ENCODE results near the gene CPE. TPM values are rescaled to one million over a fixed set of nuclear protein-coding genes. Genes with fewer than 3 reads are reported as not detected.
A peak's percentile ranks its signal among the peaks of the same experiment; 100 is the strongest.

Gene CPE
- total and polyA plus RNA-seq, 10 of the 15 experiments (the other 5 are each of a cell fraction or from before 2014, with no cell fraction given) = 0.05 to 0.14 TPM; not detected in 8

DNA sequence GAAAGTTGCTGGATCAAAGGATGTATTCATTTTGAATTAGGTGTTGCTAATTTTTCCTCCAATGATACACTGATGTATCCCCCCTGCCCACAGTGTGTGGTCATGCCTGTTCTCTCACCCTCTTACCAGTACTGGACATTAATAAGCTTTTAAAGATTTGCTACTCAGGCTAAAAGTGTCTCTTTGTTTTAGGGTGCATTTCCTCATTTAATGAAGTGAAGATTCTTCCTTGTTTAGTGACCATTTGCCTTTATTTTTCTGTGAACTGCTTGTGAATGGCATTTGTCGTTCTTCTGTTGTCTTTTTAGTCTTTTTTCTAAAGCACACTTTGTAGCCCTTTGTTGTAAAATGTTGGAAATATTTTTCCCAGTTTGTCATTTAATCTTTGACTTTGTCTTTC is 46.3 kb upstream of the CPE start:
- in situ Hi-C loops (cut with MboI) = no loop called here
- no peaks in the 10 kb centered on the region for H3K27me3 ChIP-seq (replicated peaks in 1 of 2; ENCODE audit: control insufficient read depth in 2 of 2, insufficient read depth in 2 of 2, low read length in 1 of 2)
- DNase-seq (ENCODE audit: low read depth, low spot score) (no peak), FAIRE-seq (no peak), ATAC-seq (no peak)
- ChIA-PET SMC1A (ENCODE audit: uncharacterized antibody, unreplicated experiment) (interaction anchor here (0.7 to 5.3 kb wide), 7 partner anchors 9 to 201 kb away, joined by 3 to 33 read pairs (median 4); no protein-coding TSS in a partner anchor), CTCF (interaction anchor here (1.0 to 3.7 kb wide), 4 partner anchors 10 to 202 kb away, joined by 3 to 24 read pairs (median 3); no protein-coding TSS in a partner anchor), POLR2A (interaction anchor here (0.8 to 3.3 kb wide), 4 partner anchors 8 to 14 kb away, joined by 3 to 13 read pairs (median 4); no protein-coding TSS in a partner anchor), RAD21 (ENCODE audit: unreplicated experiment) (no interaction called here)
- peaks cover 97% of the 10 kb centered on the region for H3K79me2 ChIP-seq (ENCODE audit: control insufficient read depth, insufficient read depth, low read length)
- H3K4me3 ChIP-seq = peak overlapping the region; percentile 60
- H2AFZ ChIP-seq (ENCODE audit: control insufficient read depth, low read depth, low read length) = no peak overlapping the region
- 40% methylated on average over 1 of the region's 1 CpG for WGBS (ENCODE audit: insufficient coverage, insufficient replicate concordance, low lambda C conversion rate, missing lambda C conversion rate)
- no peaks in the 10 kb centered on the region; the same call in 1 of the 2 replicates for H3K4me1 ChIP-seq (ENCODE audit: control insufficient read depth, insufficient read depth, low read length)
- H3K4me2 ChIP-seq (ENCODE audit: control insufficient read depth, insufficient read depth) = peak overlapping the region; percentile 77
- TF ChIP-seq POU2F2 (IDR thresholded peaks at IDR 0.05; ENCODE audit: borderline replicate concordance, low read depth, low read length) (no peak), SPI1 (IDR thresholded peaks at IDR 0.05; ENCODE audit: borderline replicate concordance, insufficient read depth, low read depth, low read length) (peak; percentile 55)
- intact Hi-C loops (cut with micrococcal nuclease; ENCODE audit: unreplicated experiment) = loop anchor here (2.0 kb wide), 1 partner anchor 124 kb away; no protein-coding TSS in a partner anchor
- H3K9me3 ChIP-seq (replicated peaks; ENCODE audit: control insufficient read depth, insufficient read depth, low read length) = no peaks in the 10 kb centered on the region
- peaks cover 0 to 19% of the 10 kb centered on the region in 2 experiments; a peak in 2 of 4 replicates for H3K36me3 ChIP-seq (ENCODE audit: control insufficient read depth in 2 of 2, insufficient read depth in 2 of 2, low read length in 1 of 2)
- H3K9ac ChIP-seq (ENCODE audit: control insufficient read depth, insufficient read depth, low read length) = no peak overlapping the region
- no TSS peak for BruUV-seq (replicated peaks)
- H3K27ac ChIP-seq (ENCODE audit: control insufficient read depth, insufficient read depth) = no peak overlapping the region
- no peaks in the 10 kb centered on the region for H4K20me1 ChIP-seq (ENCODE audit: control insufficient read depth, insufficient read depth)

DNA sequence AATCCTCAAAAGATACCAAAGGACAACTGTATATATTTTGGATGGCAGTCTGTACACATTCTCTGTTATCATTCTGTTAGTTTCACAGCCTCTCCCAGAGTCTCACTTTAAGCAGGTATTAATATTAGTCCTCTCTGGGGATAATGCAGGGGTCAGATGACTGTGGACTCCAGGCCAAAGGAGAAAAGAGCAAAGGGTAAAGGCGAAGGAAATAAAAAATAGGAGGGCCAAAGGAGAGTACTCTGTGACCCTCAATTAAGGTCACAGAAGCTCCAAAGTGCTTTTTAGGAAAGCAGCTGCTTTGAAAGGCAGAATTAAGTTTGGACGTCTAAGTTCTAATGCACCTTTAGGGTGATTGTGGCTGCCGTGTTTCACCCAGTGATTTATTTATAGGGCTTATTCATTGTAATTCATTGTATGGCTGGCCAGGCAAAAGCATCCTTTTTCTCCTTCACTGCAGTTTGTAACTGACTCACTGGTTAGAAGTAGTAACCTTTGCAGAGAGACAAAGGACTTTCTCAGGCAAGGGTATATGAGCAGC is 43.6 kb upstream of the CPE start:
- peaks cover 0 to 30% of the 10 kb centered on the region in 2 experiments; a peak in 3 of 4 replicates for H3K36me3 ChIP-seq (ENCODE audit: control insufficient read depth in 2 of 2, insufficient read depth in 2 of 2, low read length in 1 of 2)
- no peak overlapping the region for H3K9ac ChIP-seq (ENCODE audit: control insufficient read depth, insufficient read depth, low read length)
- no peaks in the 10 kb centered on the region for H4K20me1 ChIP-seq (ENCODE audit: control insufficient read depth, insufficient read depth)
- FAIRE-seq = no peak
- H3K4me1 ChIP-seq (ENCODE audit: control insufficient read depth, insufficient read depth, low read length) = no peaks in the 10 kb centered on the region; the same call in 1 of the 2 replicates
- no TSS peak for BruUV-seq (replicated peaks)
- intact Hi-C loops (cut with micrococcal nuclease; ENCODE audit: unreplicated experiment) (no loop called here), in situ Hi-C loops (cut with MboI) (no loop called here)
- no peak for ATAC-seq
- ChIA-PET CTCF (interaction anchor here (1.1 to 3.7 kb wide), 3 partner anchors 8 to 16 kb away, joined by 3 to 24 read pairs (median 6); partner anchors contain the start of gene MSMO1), POLR2A (interaction anchor here (0.7 to 1.6 kb wide), 2 partner anchors 14 to 286 kb away, joined by 4 to 5 read pairs; no protein-coding TSS in a partner anchor), SMC1A (ENCODE audit: uncharacterized antibody, unreplicated experiment) (interaction anchor here (0.6 to 5.3 kb wide), 5 partner anchors 8 to 204 kb away, joined by 3 to 33 read pairs (median 3); no protein-coding TSS in a partner anchor), RAD21 (ENCODE audit: unreplicated experiment) (interaction anchor here (1.0 to 1.7 kb wide), 2 partner anchors 8 to 10 kb away, joined by 3 to 5 read pairs; partner anchors contain the start of gene MSMO1)
- H3K4me2 ChIP-seq (ENCODE audit: control insufficient read depth, insufficient read depth) = peak overlapping the region; percentile 15; the same call in 1 of the 2 replicates
- WGBS (ENCODE audit: insufficient coverage, insufficient replicate concordance, low lambda C conversion rate, missing lambda C conversion rate) = 88% methylated on average over 3 of the region's 3 CpGs
- peaks cover 70% of the 10 kb centered on the region for H3K79me2 ChIP-seq (ENCODE audit: control insufficient read depth, insufficient read depth, low read length)
- H3K9me3 ChIP-seq (replicated peaks; ENCODE audit: control insufficient read depth, insufficient read depth, low read length) = no peaks in the 10 kb centered on the region
- H3K27me3 ChIP-seq (replicated peaks in 1 of 2; ENCODE audit: control insufficient read depth in 2 of 2, insufficient read depth in 2 of 2, low read length in 1 of 2) = no peaks in the 10 kb centered on the region
- H2AFZ ChIP-seq (ENCODE audit: control insufficient read depth, low read depth, low read length) = no peak overlapping the region
- DNase-seq (ENCODE audit: low read depth, low spot score) = no peak
- TF ChIP-seq ZZZ3 (IDR thresholded peaks at IDR 0.05; ENCODE audit: control insufficient read depth, insufficient read length, low read depth) (no peak), RB1 (IDR thresholded peaks at IDR 0.05; ENCODE audit: borderline replicate concordance) (no peak), TARDBP (IDR thresholded peaks at IDR 0.05; ENCODE audit: borderline replicate concordance) (no peak), SIN3A (IDR thresholded peaks at IDR 0.05; ENCODE audit: low read depth, low read length) (no peak), MXI1 (IDR thresholded peaks at IDR 0.05; ENCODE audit: low read depth, low read length) (no peak), KDM1A (IDR thresholded peaks at IDR 0.05; ENCODE audit: borderline replicate concordance) (no peak), IKZF1 (conservative IDR thresholded peaks at IDR 0.05) (no peak), FOXK2 (IDR thresholded peaks at IDR 0.05) (no peak), HCFC1 (IDR thresholded peaks at IDR 0.05; ENCODE audit: low read length) (no peak), STAT3 (IDR thresholded peaks at IDR 0.05; ENCODE audit: low read depth, low read length) (no peak), RELA (IDR thresholded peaks at IDR 0.05; ENCODE audit: borderline replicate concordance, partially characterized antibody) (no peak)
- peak overlapping the region; percentile 3; the same call in 1 of the 2 replicates for H3K4me3 ChIP-seq
- H3K27ac ChIP-seq (ENCODE audit: control insufficient read depth, insufficient read depth) = no peak overlapping the region

Data from GM12878 (cell line).